Panc1 (cell line): Measurements from ENCODE around the gene NCS1.

Experiments used
- POLR2AphosphoS5 ChIP-seq: IDR thresholded peaks from 2 replicates; pipeline ENCODE4 v1.6.1; 2012; ENCODE audit warnings: mild to moderate bottlenecking, low read depth, low read length, moderate library complexity
- SIN3A ChIP-seq: IDR thresholded peaks from 2 replicates; pipeline ENCODE4 v1.6.1; 2012; ENCODE audit warnings: low read depth, mild to moderate bottlenecking, low read length, moderate library complexity, borderline replicate concordance; ENCODE audit not compliant: insufficient read depth
- TF ChIP-seq, protein P1 (sequence below): fragments of 450-650 bp; IDR thresholded peaks from 2 replicates; pipeline ENCODE4 v1.5.1; 2017; ENCODE audit warnings: mild to moderate bottlenecking
- TF ChIP-seq, protein P2 (sequence below), 2 experiments: IDR thresholded peaks; 2 replicates each; pipeline ENCODE4 v1.6.1; 2011 to 2012; ENCODE audit warnings: low read depth in 2 of 2, control low read depth in 1 of 2, low read length in 1 of 2, mild to moderate bottlenecking in 1 of 2, moderate library complexity in 1 of 2; ENCODE audit not compliant: insufficient read depth in 1 of 2

DNA sequence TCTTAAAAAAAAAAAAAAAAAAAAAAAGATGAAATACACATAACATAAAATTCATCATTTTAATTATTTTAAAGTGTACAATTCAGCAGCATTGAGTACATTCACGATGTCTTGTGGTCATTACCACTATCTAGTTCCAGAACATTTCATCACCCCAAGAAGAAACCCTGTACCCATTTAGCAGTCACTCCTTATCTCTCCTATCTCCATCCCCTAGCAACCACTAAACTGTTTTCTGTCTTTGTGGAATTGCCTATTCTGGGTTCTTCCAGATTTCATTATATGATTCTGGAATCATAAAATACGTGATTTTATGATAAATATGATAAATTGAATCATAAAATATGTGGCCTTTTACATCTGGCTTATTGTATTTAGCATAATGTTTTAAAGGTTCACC is 84.4 kb downstream of the NCS1 start:
- TF ChIP-seq, protein P1, sequence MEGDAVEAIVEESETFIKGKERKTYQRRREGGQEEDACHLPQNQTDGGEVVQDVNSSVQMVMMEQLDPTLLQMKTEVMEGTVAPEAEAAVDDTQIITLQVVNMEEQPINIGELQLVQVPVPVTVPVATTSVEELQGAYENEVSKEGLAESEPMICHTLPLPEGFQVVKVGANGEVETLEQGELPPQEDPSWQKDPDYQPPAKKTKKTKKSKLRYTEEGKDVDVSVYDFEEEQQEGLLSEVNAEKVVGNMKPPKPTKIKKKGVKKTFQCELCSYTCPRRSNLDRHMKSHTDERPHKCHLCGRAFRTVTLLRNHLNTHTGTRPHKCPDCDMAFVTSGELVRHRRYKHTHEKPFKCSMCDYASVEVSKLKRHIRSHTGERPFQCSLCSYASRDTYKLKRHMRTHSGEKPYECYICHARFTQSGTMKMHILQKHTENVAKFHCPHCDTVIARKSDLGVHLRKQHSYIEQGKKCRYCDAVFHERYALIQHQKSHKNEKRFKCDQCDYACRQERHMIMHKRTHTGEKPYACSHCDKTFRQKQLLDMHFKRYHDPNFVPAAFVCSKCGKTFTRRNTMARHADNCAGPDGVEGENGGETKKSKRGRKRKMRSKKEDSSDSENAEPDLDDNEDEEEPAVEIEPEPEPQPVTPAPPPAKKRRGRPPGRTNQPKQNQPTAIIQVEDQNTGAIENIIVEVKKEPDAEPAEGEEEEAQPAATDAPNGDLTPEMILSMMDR = no peak
- TF ChIP-seq SIN3A (no peak), POLR2AphosphoS5 (no peak)
- TF ChIP-seq, protein P2, sequence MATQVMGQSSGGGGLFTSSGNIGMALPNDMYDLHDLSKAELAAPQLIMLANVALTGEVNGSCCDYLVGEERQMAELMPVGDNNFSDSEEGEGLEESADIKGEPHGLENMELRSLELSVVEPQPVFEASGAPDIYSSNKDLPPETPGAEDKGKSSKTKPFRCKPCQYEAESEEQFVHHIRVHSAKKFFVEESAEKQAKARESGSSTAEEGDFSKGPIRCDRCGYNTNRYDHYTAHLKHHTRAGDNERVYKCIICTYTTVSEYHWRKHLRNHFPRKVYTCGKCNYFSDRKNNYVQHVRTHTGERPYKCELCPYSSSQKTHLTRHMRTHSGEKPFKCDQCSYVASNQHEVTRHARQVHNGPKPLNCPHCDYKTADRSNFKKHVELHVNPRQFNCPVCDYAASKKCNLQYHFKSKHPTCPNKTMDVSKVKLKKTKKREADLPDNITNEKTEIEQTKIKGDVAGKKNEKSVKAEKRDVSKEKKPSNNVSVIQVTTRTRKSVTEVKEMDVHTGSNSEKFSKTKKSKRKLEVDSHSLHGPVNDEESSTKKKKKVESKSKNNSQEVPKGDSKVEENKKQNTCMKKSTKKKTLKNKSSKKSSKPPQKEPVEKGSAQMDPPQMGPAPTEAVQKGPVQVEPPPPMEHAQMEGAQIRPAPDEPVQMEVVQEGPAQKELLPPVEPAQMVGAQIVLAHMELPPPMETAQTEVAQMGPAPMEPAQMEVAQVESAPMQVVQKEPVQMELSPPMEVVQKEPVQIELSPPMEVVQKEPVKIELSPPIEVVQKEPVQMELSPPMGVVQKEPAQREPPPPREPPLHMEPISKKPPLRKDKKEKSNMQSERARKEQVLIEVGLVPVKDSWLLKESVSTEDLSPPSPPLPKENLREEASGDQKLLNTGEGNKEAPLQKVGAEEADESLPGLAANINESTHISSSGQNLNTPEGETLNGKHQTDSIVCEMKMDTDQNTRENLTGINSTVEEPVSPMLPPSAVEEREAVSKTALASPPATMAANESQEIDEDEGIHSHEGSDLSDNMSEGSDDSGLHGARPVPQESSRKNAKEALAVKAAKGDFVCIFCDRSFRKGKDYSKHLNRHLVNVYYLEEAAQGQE (IDR thresholded peaks at IDR 0.05; ENCODE audit: insufficient read depth in 1 of 2, low read depth in 2 of 2, low read length in 1 of 2) = no peak
